ENCODE measurements around the gene CRLF2. TPM values are rescaled to one million over a fixed set of nuclear protein-coding genes. Genes with fewer than 3 reads are reported as not detected.

CRLF2 gene
- total RNA-seq, 1 donor from 2014 or later = not detected

GRCh38 chrX:1222531-1223241 lies 10.2 kb upstream of the CRLF2 start:
- peaks cover 2% of the 10 kb centered on the region for H3K4me1 Mint-ChIP-seq
- no peak overlapping the region for H3K27ac Mint-ChIP-seq
- no peak for DNase-seq (ENCODE audit: low spot score in 2 of 2, unreplicated experiment in 2 of 2)
- no peak for TF ChIP-seq CTCF (IDR thresholded peaks at IDR 0.05; ENCODE audit: unreplicated experiment)
- H3K36me3 Mint-ChIP-seq = no peaks in the 10 kb centered on the region
- no peaks in the 10 kb centered on the region for H3K27me3 Mint-ChIP-seq (ENCODE audit: low read depth)
- no peak overlapping the region for H3K4me3 Mint-ChIP-seq
- peaks cover 23% of the 10 kb centered on the region for H3K9me3 Mint-ChIP-seq

GRCh38 chrX:1221296-1221845 lies 8.9 kb upstream of the CRLF2 start:
- TF ChIP-seq CTCF (IDR thresholded peaks at IDR 0.05; ENCODE audit: unreplicated experiment) = no peak
- H3K9me3 Mint-ChIP-seq = peaks cover 20% of the 10 kb centered on the region
- no peak overlapping the region for H3K27ac Mint-ChIP-seq
- H3K4me1 Mint-ChIP-seq = peaks cover 2% of the 10 kb centered on the region
- no peak overlapping the region for H3K4me3 Mint-ChIP-seq
- no peak for DNase-seq (ENCODE audit: low spot score in 2 of 2, unreplicated experiment in 2 of 2)
- H3K27me3 Mint-ChIP-seq (ENCODE audit: low read depth) = peaks cover 3% of the 10 kb centered on the region
- no peaks in the 10 kb centered on the region for H3K36me3 Mint-ChIP-seq

GRCh38 chrX:1218286-1218685 lies 5.8 kb upstream of the CRLF2 start:
- Mint-ChIP-seq H3K36me3 (no peaks in the 10 kb centered on the region), H3K27ac (no peak overlapping the region), H3K4me3 (no peak overlapping the region), H3K27me3 (ENCODE audit: low read depth) (peaks cover 3% of the 10 kb centered on the region), H3K9me3 (peaks cover 8% of the 10 kb centered on the region), H3K4me1 (no peaks in the 10 kb centered on the region)
- no peak for DNase-seq (ENCODE audit: low spot score in 2 of 2, unreplicated experiment in 2 of 2)
- no peak for TF ChIP-seq CTCF (IDR thresholded peaks at IDR 0.05; ENCODE audit: unreplicated experiment)

- H3K27me3 Mint-ChIP-seq (ENCODE audit: low read depth) = peaks cover 3% of the 10 kb centered on the region
- H3K9me3 Mint-ChIP-seq = no peaks in the 10 kb centered on the region
- no peak for TF ChIP-seq CTCF (IDR thresholded peaks at IDR 0.05; ENCODE audit: unreplicated experiment)
- H3K36me3 Mint-ChIP-seq = no peaks in the 10 kb centered on the region
- H3K4me3 Mint-ChIP-seq = no peak overlapping the region
- H3K4me1 Mint-ChIP-seq = peaks cover 2% of the 10 kb centered on the region
- DNase-seq (ENCODE audit: low spot score in 2 of 2, unreplicated experiment in 2 of 2) = no peak
- no peak overlapping the region for H3K27ac Mint-ChIP-seq
Measured at GRCh38 chrX:1215123-1215823, 2.8 kb upstream of the CRLF2 start.

GRCh38 chrX:1213971-1214370 lies 1.5 kb upstream of the CRLF2 start:
- Mint-ChIP-seq H3K27me3 (ENCODE audit: low read depth) (peaks cover 3% of the 10 kb centered on the region), H3K4me1 (peaks cover 2% of the 10 kb centered on the region), H3K27ac (no peak overlapping the region), H3K36me3 (no peaks in the 10 kb centered on the region), H3K9me3 (no peaks in the 10 kb centered on the region), H3K4me3 (no peak overlapping the region)
- no peak for TF ChIP-seq CTCF (IDR thresholded peaks at IDR 0.05; ENCODE audit: unreplicated experiment)
- no peak for DNase-seq (ENCODE audit: low spot score in 2 of 2, unreplicated experiment in 2 of 2)
